Activated naive CD8-positive, alpha-beta T cell treated with anti-CD3 and anti-CD28 coated beads, Interleukin-2, amount 50 U/mL, for 24 hours (primary cell): ENCODE data around the gene PIP4K2A.
A peak's percentile ranks its signal among the peaks of the same experiment; 100 is the strongest.

ENCODE experiments used
- ATAC-seq: fragments of 150-1000 bp; cut with Tn5 transposase; one replicate; pipeline ENCODE4 v1.10.0; 2021
- DNase-seq: peaks from one replicate; pipeline ENCODE4 v3.0.0; 2021
- H3K27ac Mint-ChIP-seq: one replicate; pipeline ENCODE4 v1.8.0; 2021; ENCODE audit warnings: mild to moderate bottlenecking, mixed read lengths
- H3K27me3 Mint-ChIP-seq: one replicate; pipeline ENCODE4 v1.8.0; 2021; ENCODE audit warnings: mixed read lengths
- H3K36me3 Mint-ChIP-seq: one replicate; pipeline ENCODE4 v1.8.0; 2021; ENCODE audit warnings: low read depth, mixed read lengths
- H3K4me1 Mint-ChIP-seq: one replicate; pipeline ENCODE4 v1.8.0; 2021; ENCODE audit warnings: mixed read lengths
- H3K4me3 Mint-ChIP-seq: one replicate; pipeline ENCODE4 v1.8.0; 2021; ENCODE audit warnings: mild to moderate bottlenecking, moderate library complexity, mixed read lengths
- H3K9me3 Mint-ChIP-seq: one replicate; pipeline ENCODE4 v1.8.0; 2021; ENCODE audit warnings: mixed read lengths

Gene PIP4K2A

DNA sequence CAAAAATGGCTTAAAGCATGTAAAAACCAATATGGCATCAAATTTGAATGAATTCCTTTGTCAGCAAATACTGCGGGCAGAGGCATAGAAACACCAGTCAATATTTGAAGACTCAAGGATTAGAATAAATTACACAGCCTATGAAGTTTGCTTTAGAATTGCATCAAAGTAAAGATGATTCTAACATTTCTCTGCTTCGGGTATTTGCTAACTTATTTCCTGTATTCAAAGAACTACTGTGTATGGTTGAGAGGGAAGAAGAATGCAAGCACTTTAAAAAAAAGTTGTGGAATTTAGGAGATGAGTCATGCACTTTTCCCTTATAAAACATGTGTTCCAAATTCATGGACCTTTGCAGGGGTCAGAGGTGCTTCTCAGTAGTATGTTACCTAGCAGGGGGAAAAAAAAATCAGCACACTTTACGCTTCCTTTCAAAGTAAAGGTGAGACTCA is 90.1 kb downstream of the PIP4K2A start:
- DNase-seq, result no peak
- Mint-ChIP-seq H3K27me3 (no peaks in the 10 kb centered on the region), H3K9me3 (peaks cover 4% of the 10 kb centered on the region), H3K4me3 (peak overlapping the region; percentile 39), H3K36me3 (peaks cover 9% of the 10 kb centered on the region), H3K27ac (peak overlapping the region; percentile 84), H3K4me1 (peaks cover 93% of the 10 kb centered on the region)
- no peak for ATAC-seq

DNA sequence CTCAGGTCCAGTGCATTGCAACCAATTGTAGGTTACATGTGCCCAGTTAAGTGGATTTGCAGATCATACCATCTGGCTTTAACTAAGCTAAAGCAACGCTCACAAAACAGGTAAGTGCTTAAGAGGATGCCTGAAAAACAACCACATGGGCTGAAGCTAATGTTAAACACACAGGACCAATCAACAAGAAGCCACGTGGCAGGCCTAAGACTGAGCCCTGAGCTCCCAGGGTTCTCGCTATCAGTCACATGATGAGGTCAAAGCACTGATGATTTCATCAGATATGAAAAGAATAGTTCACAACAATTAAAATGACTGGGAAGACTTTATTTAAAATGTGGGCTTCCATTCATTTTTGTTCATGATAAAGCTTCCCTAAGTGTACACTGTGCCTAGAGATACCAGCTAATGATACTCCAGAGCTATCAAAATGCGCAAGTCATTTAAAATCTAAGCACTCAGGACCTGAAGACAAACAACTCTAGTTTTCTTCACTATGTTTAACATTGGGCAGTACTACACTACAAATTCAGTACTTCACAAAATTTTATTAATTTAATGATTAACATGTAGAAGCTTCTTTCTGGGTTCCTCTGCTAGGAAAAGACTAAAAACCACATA is 90.6 kb downstream of the PIP4K2A start:
- peak overlapping the region; percentile 84 for H3K27ac Mint-ChIP-seq
- DNase-seq, result no peak
- H3K27me3 Mint-ChIP-seq, result no peaks in the 10 kb centered on the region
- peak; percentile 40 for ATAC-seq
- peaks cover 9% of the 10 kb centered on the region for H3K36me3 Mint-ChIP-seq
- H3K9me3 Mint-ChIP-seq, result peaks cover 4% of the 10 kb centered on the region
- peaks cover 93% of the 10 kb centered on the region for H3K4me1 Mint-ChIP-seq
- H3K4me3 Mint-ChIP-seq, result peak overlapping the region; percentile 19

DNA sequence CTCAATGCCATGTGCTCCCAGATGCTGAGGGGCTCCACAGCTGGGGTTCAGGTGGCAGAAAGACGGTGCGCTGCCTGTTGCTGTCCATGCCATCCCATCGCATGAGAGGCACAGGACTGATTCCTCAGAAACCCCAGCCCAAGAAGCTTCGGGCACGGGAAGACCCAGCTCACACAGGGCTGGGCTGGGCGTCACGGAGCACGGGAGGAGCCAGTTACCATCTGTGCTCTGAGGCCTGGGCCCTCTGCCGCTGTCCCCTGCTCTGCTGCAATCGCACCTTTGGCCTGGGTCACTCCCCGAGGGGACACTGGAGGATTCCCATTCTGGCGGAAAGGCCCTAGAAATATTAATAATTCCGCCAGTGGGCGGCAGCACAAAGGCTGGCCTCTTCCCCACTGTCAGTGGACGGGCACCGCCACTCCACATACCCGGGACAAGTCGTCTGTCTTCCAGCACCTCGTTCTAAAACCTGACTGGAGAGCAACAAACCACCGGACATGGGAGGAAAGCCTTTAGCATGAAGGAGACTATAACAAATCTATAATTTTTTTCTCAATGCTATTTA is 92.1 kb downstream of the PIP4K2A start:
- Mint-ChIP-seq H3K36me3 (peaks cover 3% of the 10 kb centered on the region), H3K27me3 (no peaks in the 10 kb centered on the region), H3K27ac (peak overlapping the region; percentile 40), H3K4me1 (peaks cover 95% of the 10 kb centered on the region), H3K4me3 (no peak overlapping the region), H3K9me3 (no peaks in the 10 kb centered on the region)
- DNase-seq (no peak), ATAC-seq (no peak)

DNA sequence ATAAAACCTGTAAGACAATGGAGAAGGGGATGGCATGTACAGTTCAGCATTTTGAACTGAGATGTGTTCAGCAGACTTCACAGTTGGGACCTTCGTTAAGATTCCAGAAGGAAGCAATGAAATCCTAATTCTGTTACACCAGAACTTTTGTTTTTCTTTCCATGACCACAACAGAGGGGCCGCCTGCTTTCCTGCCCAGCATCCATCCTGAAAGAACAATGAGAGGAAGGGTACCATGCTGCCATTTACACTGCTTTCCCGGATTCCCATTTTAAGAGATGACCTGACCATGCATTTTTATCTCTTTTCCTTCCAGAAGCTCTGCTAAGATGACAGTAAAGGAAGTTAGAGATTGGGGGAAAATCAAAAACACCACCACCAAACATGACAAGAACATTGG is 92.7 kb downstream of the PIP4K2A start:
- Mint-ChIP-seq H3K9me3 (no peaks in the 10 kb centered on the region), H3K27ac (peak overlapping the region; percentile 40), H3K27me3 (no peaks in the 10 kb centered on the region), H3K4me1 (peaks cover 95% of the 10 kb centered on the region), H3K4me3 (no peak overlapping the region), H3K36me3 (peaks cover 3% of the 10 kb centered on the region)
- ATAC-seq, result no peak
- DNase-seq, result no peak

DNA sequence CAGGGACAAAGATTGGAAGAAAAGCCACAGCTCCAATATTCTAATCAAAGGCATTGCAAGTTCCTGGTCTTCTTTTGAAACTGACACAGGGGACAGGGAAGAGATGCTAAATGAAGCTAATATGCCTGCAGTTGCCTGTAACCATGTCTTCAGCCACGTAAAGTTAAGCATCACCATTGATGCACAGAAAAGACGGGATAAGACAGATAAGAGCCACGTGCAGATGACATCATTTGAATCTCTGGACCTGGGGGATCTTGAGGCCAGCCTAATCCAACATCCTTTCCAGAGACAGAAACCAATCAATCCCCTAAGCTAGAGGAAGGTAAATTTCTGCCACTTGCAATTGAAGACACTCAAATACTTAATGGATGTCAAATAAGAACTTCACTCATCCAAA is 93.4 kb downstream of the PIP4K2A start:
- H3K4me1 Mint-ChIP-seq, result peaks cover 94% of the 10 kb centered on the region
- H3K27ac Mint-ChIP-seq, result peak overlapping the region; percentile 43
- H3K27me3 Mint-ChIP-seq, result no peaks in the 10 kb centered on the region
- no peaks in the 10 kb centered on the region for H3K9me3 Mint-ChIP-seq
- no peak overlapping the region for H3K4me3 Mint-ChIP-seq
- no peak for ATAC-seq
- DNase-seq, result no peak
- peaks cover 3% of the 10 kb centered on the region for H3K36me3 Mint-ChIP-seq

DNA sequence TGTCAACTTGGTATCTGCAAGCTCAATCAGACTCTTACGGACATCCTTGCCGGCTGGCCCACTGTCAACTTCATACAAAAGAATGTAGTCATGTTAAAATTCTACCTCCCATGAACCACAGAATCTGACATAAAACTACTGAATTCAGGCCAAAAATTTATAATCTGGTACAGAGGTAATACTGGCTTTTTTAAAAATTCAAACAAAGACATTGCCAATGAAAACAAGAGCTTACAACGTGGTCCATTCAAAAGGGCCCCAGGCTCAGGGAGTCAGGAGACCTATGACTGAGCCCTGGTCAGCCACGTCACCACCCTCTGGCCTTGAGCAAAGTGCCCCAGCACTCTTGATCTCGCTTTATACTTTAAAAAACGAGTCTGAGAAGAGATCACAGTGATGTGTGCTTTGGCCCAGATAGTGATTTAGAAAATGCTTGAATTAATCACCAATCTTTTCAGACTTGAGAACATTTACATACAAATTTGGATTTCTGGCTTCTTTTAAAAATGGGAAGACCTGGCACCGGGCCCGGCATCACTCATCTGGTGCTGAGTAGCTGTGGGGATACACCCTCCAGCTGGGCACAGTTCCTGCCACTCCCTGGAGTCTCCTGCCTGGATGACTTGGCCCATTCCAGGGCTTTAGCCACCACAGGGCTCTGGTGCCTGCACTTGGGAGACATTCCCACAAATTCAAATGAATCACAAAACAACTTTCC is 94.1 kb downstream of the PIP4K2A start:
- Mint-ChIP-seq H3K27ac (peak overlapping the region; percentile 43), H3K9me3 (no peaks in the 10 kb centered on the region), H3K36me3 (peaks cover 3% of the 10 kb centered on the region), H3K4me1 (peaks cover 94% of the 10 kb centered on the region), H3K27me3 (no peaks in the 10 kb centered on the region), H3K4me3 (no peak overlapping the region)
- DNase-seq (no peak), ATAC-seq (peak; percentile 29)

DNA sequence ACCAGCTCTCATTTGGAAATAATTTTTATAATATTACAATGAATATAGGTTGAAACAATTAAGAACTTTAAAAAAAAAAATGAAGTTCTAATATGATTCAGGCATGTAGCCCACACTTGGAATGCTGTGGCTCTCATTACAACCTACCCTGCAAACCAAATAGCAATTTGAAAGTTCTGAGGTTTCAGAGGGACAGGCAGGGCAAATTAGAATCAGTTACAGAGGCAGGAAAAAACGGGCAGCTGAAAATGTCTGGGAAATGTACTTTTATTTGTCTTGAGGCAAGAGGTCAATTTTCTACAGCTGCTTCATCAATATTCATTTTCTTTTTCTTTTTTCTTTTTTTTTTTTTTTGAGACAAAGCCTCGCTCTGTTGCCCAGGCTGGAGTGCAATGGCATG is 95.3 kb downstream of the PIP4K2A start:
- Mint-ChIP-seq H3K36me3 (peaks cover 3% of the 10 kb centered on the region), H3K9me3 (no peaks in the 10 kb centered on the region), H3K27me3 (no peaks in the 10 kb centered on the region), H3K4me3 (peak overlapping the region; percentile 55), H3K4me1 (peaks cover 94% of the 10 kb centered on the region), H3K27ac (peak overlapping the region; percentile 92)
- no peak for DNase-seq
- ATAC-seq, result no peak

DNA sequence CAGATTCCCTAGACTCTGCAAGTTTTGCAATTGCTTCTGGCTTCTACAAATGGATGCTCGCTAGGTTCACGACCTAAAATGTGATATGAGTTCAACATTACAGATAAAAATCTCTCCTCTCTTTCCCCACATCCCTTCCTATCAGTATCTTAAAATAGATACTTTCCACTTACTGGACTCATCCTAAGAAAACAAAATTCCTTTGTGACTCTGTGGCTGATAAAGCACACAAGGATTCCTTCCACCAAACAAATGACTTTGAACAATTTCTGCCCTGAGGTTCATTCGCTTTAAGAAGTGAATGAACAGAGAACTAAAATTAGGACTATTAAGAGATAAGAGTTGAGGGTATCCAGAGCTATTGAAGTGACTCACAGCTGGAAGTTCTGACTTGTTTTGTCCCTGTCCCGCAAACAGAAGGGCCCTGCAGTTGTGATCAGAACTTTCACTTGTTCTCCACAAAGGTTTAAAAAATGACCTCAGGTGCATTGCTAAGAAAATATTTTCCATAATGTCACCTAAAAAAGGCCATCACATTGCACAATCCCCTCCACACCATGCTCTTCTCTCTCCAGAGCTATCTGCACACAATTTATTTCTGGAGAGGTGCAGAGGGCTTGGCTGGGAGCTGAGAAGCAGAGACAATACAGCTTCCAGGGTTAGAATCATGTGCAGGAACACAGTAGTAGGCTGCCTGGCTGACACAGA is 96.1 kb downstream of the PIP4K2A start:
- Mint-ChIP-seq H3K27ac (peak overlapping the region; percentile 92), H3K36me3 (peaks cover 3% of the 10 kb centered on the region), H3K27me3 (no peaks in the 10 kb centered on the region), H3K9me3 (no peaks in the 10 kb centered on the region), H3K4me3 (peak overlapping the region; percentile 55), H3K4me1 (peaks cover 94% of the 10 kb centered on the region)
- ATAC-seq (peak; percentile 40), DNase-seq (no peak)

DNA sequence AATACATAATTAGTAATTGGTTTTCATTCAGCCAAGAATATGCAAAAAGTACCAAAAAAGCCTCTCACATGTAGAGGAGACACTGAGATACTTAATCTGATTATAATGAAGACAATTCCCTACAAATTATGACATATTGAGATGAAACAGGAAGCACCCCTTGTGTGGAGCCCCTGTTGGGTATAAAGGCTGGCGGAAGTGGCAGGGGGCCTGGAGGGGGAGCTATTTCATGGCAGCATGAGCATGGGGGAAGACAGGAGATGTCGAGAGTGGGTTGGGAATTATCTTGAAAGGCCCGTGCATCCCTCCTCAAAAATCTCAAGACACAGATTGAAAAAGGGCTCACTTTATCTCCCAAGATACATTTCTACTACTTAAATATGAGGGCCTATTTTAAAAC is 96.9 kb downstream of the PIP4K2A start:
- peaks cover 7% of the 10 kb centered on the region for H3K36me3 Mint-ChIP-seq
- no peaks in the 10 kb centered on the region for H3K9me3 Mint-ChIP-seq
- H3K27me3 Mint-ChIP-seq, result no peaks in the 10 kb centered on the region
- ATAC-seq (no peak), DNase-seq (no peak)
- peak overlapping the region; percentile 12 for H3K4me3 Mint-ChIP-seq
- H3K27ac Mint-ChIP-seq, result peak overlapping the region; percentile 92
- H3K4me1 Mint-ChIP-seq, result peaks cover 94% of the 10 kb centered on the region

DNA sequence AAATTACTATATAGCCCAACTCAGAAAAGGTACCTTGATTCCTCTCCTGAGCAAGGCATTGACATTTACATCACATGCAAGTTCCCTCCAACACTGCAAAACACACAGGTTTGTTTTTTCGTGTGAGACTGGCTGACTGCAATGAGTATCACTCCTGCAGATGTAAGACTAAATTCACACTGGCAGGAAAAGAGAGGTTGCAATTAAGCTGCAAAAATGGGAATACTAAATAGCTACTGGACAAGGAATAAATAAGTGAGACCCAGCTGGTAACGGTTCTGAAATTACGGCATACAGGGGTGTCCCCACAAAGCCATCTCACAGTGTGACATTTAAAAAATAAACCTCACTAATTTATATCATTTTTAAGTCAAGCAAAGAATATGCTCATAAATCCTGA is 97.3 kb downstream of the PIP4K2A start:
- Mint-ChIP-seq H3K27me3 (no peaks in the 10 kb centered on the region), H3K9me3 (no peaks in the 10 kb centered on the region), H3K4me1 (peaks cover 98% of the 10 kb centered on the region), H3K36me3 (peaks cover 10% of the 10 kb centered on the region), H3K27ac (peak overlapping the region; percentile 92), H3K4me3 (no peak overlapping the region)
- no peak for DNase-seq
- no peak for ATAC-seq

DNA sequence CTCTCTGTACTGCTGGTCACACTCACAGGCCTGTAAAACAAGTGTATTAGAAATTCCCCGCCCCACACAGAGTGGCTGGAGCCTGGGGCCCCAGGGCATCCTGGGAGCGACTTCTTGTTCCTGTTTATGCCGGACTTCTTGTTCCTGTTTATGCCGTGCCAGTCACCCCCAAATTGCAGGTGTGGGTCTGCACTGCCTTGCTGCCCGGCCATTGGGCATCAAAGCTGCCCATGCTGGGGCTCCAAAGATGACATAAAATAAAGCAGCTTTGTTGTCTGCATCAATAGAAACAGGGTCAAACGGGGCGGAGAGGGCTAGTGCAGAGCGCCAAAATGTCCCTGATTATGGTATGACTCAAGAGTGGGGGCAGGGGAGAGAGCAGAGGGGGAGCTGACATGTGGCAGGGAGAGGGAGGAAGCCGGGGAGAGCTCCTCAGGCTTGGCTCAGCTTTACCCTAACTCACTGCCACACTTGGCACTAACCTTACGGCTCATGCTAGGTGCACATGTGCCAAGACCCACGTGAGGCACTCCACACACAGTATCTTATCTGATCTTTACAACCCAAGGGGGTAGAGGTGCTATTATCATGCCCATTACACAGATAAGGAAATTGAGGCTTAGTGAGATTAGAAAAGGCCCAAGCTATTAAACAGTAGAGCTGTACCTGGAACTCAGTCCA is 98.4 kb downstream of the PIP4K2A start:
- peak overlapping the region; percentile 92 for H3K27ac Mint-ChIP-seq
- peaks cover 98% of the 10 kb centered on the region for H3K4me1 Mint-ChIP-seq
- no peaks in the 10 kb centered on the region for H3K27me3 Mint-ChIP-seq
- H3K9me3 Mint-ChIP-seq, result no peaks in the 10 kb centered on the region
- ATAC-seq, result peak; percentile 55
- H3K36me3 Mint-ChIP-seq, result peaks cover 7% of the 10 kb centered on the region
- peak overlapping the region; percentile 67 for H3K4me3 Mint-ChIP-seq
- no peak for DNase-seq

DNA sequence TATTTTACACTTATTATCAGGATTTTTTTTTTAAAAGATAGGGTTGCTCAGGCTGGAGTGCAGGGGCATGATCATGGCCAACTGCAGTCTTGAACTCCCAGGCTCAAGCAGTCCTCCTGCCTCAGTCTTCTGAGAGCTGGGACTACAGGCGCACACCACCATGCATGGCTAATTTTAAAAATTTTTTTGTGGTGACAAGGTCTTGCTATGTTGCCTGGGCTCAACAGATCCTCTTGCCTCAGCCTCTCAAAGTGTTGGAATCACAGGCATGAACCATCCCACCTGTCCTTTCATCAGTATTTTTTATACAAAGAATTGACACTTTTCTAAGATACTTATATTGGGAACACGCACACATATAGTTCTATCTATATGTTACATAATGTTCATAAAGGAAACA is 99.3 kb downstream of the PIP4K2A start:
- H3K27ac Mint-ChIP-seq, result peak overlapping the region; percentile 92
- H3K27me3 Mint-ChIP-seq, result no peaks in the 10 kb centered on the region
- no peaks in the 10 kb centered on the region for H3K9me3 Mint-ChIP-seq

DNA sequence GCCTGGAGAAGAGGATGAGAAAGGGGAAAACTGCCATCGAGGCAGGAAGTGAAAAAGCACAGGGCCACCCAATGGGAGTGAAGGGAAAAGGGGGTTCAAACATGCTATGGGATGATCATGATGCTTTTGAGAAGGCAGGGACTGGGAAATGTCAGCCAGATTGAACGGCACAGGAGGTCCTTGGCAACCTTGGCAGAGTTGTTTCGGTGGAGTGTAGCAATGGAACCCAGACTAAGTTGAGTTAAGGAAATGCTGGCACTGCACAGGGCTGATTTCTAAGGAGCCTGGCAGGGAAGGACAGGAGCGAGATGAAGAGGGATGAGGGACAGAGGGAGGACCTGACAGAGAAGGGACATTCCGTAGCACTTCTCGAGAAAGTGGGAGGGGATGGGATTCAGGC is 101.4 kb downstream of the PIP4K2A start:
- peaks cover 98% of the 10 kb centered on the region for H3K4me1 Mint-ChIP-seq
- H3K9me3 Mint-ChIP-seq, result peaks cover 4% of the 10 kb centered on the region
- ATAC-seq, result no peak
- no peak for DNase-seq
- H3K27ac Mint-ChIP-seq, result peak overlapping the region; percentile 82
- no peaks in the 10 kb centered on the region for H3K27me3 Mint-ChIP-seq
- peaks cover 31% of the 10 kb centered on the region for H3K36me3 Mint-ChIP-seq
- H3K4me3 Mint-ChIP-seq, result peak overlapping the region; percentile 74

More for the DNA sequence above, 99.3 kb downstream of the PIP4K2A start:
- H3K4me3 Mint-ChIP-seq, result peak overlapping the region; percentile 67
- H3K4me1 Mint-ChIP-seq, result peaks cover 98% of the 10 kb centered on the region
- peaks cover 14% of the 10 kb centered on the region for H3K36me3 Mint-ChIP-seq
- no peak for DNase-seq
- ATAC-seq, result no peak

DNA sequence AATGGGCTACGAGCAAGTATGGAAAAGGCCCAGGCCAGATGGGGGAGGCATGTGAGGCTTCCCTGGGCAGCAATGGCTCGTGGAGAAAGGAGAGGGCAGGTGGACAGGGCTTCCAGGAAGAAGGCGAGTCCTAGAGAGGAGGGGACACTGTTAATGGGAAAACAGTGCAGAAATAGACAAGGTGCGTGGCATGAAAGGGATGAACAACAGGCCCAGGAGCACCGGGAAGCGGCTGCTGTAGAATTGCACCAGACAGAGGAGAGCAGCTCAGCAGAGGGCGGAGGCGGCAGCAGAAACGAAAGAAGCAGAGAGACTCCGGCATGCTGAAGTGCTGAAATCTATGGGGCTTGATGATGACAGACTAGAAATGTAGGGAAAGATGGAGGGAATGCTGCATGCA is 102.1 kb downstream of the PIP4K2A start:
- Mint-ChIP-seq H3K4me3 (peak overlapping the region; percentile 74), H3K4me1 (peaks cover 96% of the 10 kb centered on the region), H3K9me3 (peaks cover 4% of the 10 kb centered on the region), H3K27ac (peak overlapping the region; percentile 82), H3K36me3 (peaks cover 36% of the 10 kb centered on the region), H3K27me3 (no peaks in the 10 kb centered on the region)
- DNase-seq (no peak), ATAC-seq (no peak)
